OCI-LY7 (cell line): ENCODE measurements around the gene VPS35L.

Experiments used
- EZH2phosphoT487 ChIP-seq: fragments of 200-600 bp; sonication (generic); IDR thresholded peaks from 2 replicates; pipeline ENCODE4 v1.6.1; 2018; ENCODE audit warnings: low read depth, borderline replicate concordance, mild to moderate bottlenecking, mixed run types, antibody characterized with exemption, low read length, moderate library complexity, mixed read lengths
- TF ChIP-seq, protein P1 (sequence below): fragments of 200-600 bp; sonication (generic); conservative IDR thresholded peaks from 2 replicates; pipeline ENCODE4 v1.5.1; 2014; ENCODE audit warnings: mild to moderate bottlenecking, antibody characterized with exemption, low read length, moderate library complexity, mixed read lengths

DNA sequence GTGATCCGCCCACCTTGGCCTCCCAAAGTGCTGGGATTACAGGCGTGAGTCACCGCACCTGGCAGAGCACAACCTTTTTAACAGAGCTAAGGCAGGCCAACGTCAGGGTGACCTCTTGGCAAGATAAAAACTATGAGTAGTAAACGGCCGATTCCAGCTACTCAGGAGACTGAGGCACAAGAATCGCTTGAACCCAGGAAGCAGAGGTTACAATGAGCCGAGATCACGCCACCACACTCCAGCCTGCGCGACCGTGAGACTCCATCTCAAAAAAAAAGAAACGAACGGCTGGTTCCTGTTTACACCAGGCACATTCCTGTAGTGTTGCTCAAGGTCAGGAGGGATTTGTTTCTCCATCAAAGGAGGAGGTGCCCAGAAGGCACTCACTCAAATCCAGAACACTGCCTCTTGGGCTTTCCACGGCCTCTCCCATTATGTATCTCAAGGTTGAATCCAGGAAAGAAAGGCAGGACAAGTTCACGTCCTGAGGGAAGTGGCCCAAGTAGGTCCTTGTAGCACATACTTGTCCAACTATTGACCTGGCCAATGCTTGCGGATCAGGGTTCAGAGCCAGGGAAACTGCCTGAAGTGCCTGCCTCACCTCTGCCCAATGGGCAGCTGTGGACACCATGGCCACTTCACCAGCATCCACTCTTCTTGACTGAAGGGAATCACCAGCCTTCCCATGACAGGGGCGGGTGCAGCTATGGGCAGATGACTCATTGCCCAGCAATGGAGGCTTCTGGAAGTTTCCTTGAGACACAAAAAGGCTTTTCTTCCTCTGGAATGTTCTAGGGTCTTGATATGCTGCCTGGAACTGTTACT lies 149.0 kb downstream of the VPS35L start:
- TF ChIP-seq, protein P1, sequence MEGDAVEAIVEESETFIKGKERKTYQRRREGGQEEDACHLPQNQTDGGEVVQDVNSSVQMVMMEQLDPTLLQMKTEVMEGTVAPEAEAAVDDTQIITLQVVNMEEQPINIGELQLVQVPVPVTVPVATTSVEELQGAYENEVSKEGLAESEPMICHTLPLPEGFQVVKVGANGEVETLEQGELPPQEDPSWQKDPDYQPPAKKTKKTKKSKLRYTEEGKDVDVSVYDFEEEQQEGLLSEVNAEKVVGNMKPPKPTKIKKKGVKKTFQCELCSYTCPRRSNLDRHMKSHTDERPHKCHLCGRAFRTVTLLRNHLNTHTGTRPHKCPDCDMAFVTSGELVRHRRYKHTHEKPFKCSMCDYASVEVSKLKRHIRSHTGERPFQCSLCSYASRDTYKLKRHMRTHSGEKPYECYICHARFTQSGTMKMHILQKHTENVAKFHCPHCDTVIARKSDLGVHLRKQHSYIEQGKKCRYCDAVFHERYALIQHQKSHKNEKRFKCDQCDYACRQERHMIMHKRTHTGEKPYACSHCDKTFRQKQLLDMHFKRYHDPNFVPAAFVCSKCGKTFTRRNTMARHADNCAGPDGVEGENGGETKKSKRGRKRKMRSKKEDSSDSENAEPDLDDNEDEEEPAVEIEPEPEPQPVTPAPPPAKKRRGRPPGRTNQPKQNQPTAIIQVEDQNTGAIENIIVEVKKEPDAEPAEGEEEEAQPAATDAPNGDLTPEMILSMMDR = no peak
- TF ChIP-seq EZH2phosphoT487 = no peak
